ENCODE measurements around the gene EHBP1.

DNA sequence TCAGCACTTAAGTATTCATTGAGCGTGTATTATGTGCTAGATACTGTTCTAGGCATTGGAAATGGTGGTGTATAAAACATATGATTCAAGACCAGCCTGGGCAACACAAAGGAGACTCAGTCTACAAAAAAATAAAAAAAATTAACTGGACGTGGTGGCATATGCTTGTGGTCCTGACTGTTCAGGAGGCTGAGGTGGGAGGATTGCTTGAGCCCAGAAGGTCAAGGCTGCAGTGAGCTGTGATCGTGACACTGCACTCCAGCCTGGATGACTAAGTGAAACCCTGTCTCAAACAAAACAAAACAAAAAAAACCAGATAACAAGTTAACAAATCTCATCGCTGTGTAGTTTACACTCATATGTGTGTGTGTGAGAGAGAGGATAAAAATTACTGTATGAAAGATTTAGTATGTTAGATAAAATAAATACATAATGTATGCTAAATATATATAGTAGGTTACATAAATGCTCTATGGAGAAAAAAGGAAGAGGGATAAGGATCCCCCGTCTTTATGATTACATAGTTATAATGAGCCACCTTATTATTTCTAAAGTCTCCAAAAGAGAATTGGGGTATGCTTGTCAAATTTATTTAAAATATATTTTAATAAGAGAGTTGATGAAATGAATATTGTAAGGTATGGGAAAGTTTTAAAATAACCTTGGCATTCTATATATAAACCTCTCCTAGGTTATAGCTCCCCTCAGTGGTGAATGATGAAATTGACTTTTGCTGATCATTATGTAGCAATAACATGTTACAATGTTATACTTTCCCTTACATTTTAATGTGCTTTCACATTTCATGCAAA is 69.2 kb downstream of the EHBP1 start:
- TF ChIP-seq, protein P1, sequence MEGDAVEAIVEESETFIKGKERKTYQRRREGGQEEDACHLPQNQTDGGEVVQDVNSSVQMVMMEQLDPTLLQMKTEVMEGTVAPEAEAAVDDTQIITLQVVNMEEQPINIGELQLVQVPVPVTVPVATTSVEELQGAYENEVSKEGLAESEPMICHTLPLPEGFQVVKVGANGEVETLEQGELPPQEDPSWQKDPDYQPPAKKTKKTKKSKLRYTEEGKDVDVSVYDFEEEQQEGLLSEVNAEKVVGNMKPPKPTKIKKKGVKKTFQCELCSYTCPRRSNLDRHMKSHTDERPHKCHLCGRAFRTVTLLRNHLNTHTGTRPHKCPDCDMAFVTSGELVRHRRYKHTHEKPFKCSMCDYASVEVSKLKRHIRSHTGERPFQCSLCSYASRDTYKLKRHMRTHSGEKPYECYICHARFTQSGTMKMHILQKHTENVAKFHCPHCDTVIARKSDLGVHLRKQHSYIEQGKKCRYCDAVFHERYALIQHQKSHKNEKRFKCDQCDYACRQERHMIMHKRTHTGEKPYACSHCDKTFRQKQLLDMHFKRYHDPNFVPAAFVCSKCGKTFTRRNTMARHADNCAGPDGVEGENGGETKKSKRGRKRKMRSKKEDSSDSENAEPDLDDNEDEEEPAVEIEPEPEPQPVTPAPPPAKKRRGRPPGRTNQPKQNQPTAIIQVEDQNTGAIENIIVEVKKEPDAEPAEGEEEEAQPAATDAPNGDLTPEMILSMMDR (conservative IDR thresholded peaks at IDR 0.05; ENCODE audit: low read depth, low read length): peak; percentile 77
- TF ChIP-seq EZH2 (IDR thresholded peaks at IDR 0.05; ENCODE audit: borderline replicate concordance, low read depth, low read length, poor library complexity, severe bottlenecking): no peak
